Articular chondrocyte of knee joint (primary cell): Measurements from ENCODE around the gene PNPLA8. TPM values are rescaled to one million over a fixed set of nuclear protein-coding genes. Genes with fewer than 3 reads are reported as not detected.

ENCODE experiments used
- total RNA-seq: library from RNA; depleted of rRNA; stranded (reverse); fragments of >200 nt; gene quantifications from 2 replicates; pipeline ENCODE4 v1.2.3, GENCODE V29; 2012

The PNPLA8 gene
- 41.0 and 42.1 TPM in 2 replicates for total RNA-seq

DNA sequence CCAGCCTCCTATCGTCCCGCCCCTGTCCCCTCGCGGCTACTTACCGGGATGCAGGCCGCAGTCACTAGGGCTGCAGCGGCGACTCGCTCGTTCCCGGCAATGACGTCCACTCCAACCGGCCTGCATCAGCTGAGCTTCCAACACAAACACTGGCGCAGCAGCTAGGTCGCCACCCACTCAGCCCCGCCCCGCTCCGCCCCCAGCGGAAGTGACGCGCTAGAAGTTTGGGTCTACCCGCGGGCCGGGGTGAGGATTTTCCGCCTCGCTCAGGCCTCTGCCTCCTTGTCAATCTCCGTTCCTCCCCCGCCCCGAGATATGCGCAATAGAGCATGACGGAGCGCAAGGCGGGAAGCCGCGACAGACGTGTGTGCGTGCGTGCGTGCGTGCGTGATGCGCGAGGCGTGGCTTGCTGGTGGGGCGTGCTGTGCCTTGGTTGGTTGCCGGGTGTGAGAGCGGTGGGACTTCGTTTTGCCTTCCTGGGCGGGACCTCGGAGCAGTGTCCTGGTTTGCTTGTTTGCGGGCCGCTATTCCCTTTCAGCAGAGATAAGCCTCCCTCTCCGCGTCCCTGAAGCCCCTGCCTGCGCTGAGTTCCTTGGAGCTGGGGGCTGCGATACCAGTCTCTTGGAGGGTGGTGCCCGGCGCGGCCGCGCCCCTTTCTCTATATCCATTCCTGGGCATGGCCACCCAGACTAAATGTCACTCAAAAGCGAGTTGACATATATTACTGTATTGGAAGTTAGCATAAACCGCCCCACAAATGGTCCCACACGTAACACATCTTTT, at the start of gene PNPLA8:
TSS of gene PNPLA8 (minus strand) at position 151 of the 783 bp plus-strand sequence. CDS start 10,644 bp downstream, outside the sequence.

DNA sequence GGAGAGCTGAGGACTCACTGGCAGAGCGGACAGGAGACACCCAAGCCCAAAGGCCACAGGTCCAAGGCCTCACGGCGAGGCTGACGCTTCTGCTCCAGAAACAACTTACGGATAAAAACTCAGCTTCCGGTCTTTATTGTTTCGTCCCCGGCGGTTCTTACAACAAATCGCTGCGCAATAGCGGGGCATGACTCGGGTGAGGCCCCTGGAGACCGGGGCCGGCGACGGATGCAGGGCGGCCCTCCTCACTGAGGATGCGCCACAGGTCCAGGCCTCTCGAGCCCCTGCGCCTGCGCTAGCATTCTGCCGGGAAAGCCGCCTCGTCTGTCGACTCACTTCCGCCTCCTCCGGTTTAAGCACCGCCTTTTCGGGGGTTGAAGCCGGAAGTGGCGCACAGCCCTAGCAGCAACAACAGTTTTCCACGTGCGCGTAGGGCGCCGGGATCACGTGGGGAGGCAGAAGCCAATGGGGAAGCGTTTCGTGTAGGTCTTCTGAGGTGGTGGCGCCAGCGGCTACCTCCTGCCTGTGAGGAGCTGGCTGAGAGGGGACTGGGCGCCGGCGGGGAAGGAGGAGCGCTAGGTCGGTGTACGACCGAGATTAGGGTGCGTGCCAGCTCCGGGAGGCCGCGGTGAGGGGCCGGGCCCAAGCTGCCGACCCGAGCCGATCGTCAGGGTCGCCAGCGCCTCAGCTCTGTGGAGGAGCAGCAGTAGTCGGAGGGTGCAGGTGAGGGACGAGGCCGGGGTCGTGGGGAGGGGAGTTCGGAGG, 43.6 kb upstream of the PNPLA8 start, which contains the start of the genes DNAJB9 and THAP5:
TSS of gene DNAJB9 (plus strand) at position 494 of the 765 bp plus-strand sequence. CDS start 1,853 bp downstream, outside the sequence.
TSS of gene THAP5 (minus strand) at position 326 of the 765 bp plus-strand sequence. CDS start at position 189, 137 bp downstream.

GRCh38 chr7:108455998-108456677, 69.8 kb downstream of the PNPLA8 start, which contains the start of gene NRCAM:
TSS of gene NRCAM (minus strand) at chr7:108456436. CDS start at chr7:108240064, 216,372 bp downstream.

Other genes with a start within 250 kb of the PNPLA8 start
- gene NRCAM, start 69.7 kb downstream of the PNPLA8 start, total RNA-seq: 0.13 and 0.65 TPM in 2 replicates
- 41.3 and 42.1 TPM in 2 replicates for gene THAP5, start 43.6 kb upstream of the PNPLA8 start, total RNA-seq
- gene DNAJB9, start 43.7 kb upstream of the PNPLA8 start, total RNA-seq: 28.2 and 43.5 TPM in 2 replicates